T-helper 17 cell (primary cell): ENCODE results near the gene MSI2. TPM values are rescaled to one million over a fixed set of nuclear protein-coding genes. Genes with fewer than 3 reads are reported as not detected.
"Not testable (repeated sequence)": the region's sequence is repeated elsewhere in the genome, so short reads cannot be mapped to it uniquely, and the experiment has no call there.

Experiments used
- ATAC-seq: fragments of 150-1000 bp; cut with Tn5 transposase; 2 replicates; pipeline ENCODE4 v1.10.0; 2021; ENCODE audit warnings: mild to moderate bottlenecking, moderate library complexity
- DNase-seq, 3 donors: peaks; one replicate each; pipeline versions ENCODE4 v3.0.0 to v3.0.0-alpha.2; 2020 to 2021
- H3K9me3 ChIP-seq: one replicate; pipeline ENCODE4 v1.7.0; 2013; ENCODE audit warnings: low read length, mild to moderate bottlenecking; ENCODE audit not compliant: control insufficient read depth, poor library complexity, severe bottlenecking
- H3K27ac Mint-ChIP-seq: one replicate; pipeline ENCODE4 v1.8.0; 2022; ENCODE audit warnings: mild to moderate bottlenecking, moderate library complexity, mixed read lengths
- H3K27me3 Mint-ChIP-seq: one replicate; pipeline ENCODE4 v1.8.0; 2022; ENCODE audit warnings: mixed read lengths
- H3K36me3 Mint-ChIP-seq: one replicate; pipeline ENCODE4 v1.8.0; 2022; ENCODE audit warnings: low read depth, mixed read lengths
- H3K4me1 Mint-ChIP-seq: one replicate; pipeline ENCODE4 v1.8.0; 2022; ENCODE audit warnings: mild to moderate bottlenecking, mixed read lengths
- H3K4me3 Mint-ChIP-seq: one replicate; pipeline ENCODE4 v1.8.0; 2022; ENCODE audit warnings: mild to moderate bottlenecking, moderate library complexity, mixed read lengths
- total RNA-seq, 4 donors: library from RNA in 2 of 4; stranded (reverse) in 2 of 4; gene quantifications; one replicate each; pipeline ENCODE4 v1.2.3 and lab custom pipeline; 2022 to 2026

MSI2 gene
- total RNA-seq (100 to 1,000 TPM; 148 to 151 TPM), total RNA-seq (lab: John Stamatoyannopoulos, UW) (97.3 to 119 reads per million in 2 donors)

GRCh38 chr17:57255776-57256681, at the start of gene MSI2:
Gene MSI2, plus strand, starts transcription at chr17:57256523. Its CDS starts 220 bp downstream, at chr17:57256743.
- DNase-seq: peak; percentile 84 to 92 (median 89)
- Mint-ChIP-seq H3K27me3 (no peaks in the 10 kb centered on the region), H3K4me1 (peaks cover 38% of the 10 kb centered on the region)

GRCh38 chr17:57206928-57207327, 49.4 kb upstream of the MSI2 start:
- Mint-ChIP-seq H3K36me3 (no peaks in the 10 kb centered on the region), H3K4me3 (no peak overlapping the region), H3K27ac (no peak overlapping the region), H3K4me1 (peaks cover 19% of the 10 kb centered on the region), H3K27me3 (peaks cover 28% of the 10 kb centered on the region)
- peaks cover 8% of the 10 kb centered on the region for H3K9me3 ChIP-seq
- no peak for DNase-seq
- no peak for ATAC-seq

More at GRCh38 chr17:57255776-57256681, at the start of gene MSI2:
- peak; percentile 82 for ATAC-seq
- Mint-ChIP-seq H3K4me3 (peak within 1 kb of the TSS; percentile 95), H3K27ac (peak within 1 kb of the TSS; percentile 97), H3K36me3 (peaks cover 2% of the 10 kb centered on the region)
- H3K9me3 ChIP-seq: no peaks in the 10 kb centered on the region

- H3K9me3 ChIP-seq: peaks cover 8% of the 10 kb centered on the region
- DNase-seq (no peak), ATAC-seq (no peak)
- Mint-ChIP-seq H3K27me3 (peaks cover 28% of the 10 kb centered on the region), H3K4me3 (no peak overlapping the region), H3K36me3 (no peaks in the 10 kb centered on the region), H3K4me1 (peaks cover 17% of the 10 kb centered on the region), H3K27ac (no peak overlapping the region)
Measured at GRCh38 chr17:57207396-57207795, 48.9 kb upstream of the MSI2 start.

- no peak for DNase-seq
- Mint-ChIP-seq H3K36me3 (no peaks in the 10 kb centered on the region), H3K27ac (no peak overlapping the region), H3K4me1 (peaks cover 10% of the 10 kb centered on the region), H3K27me3 (peaks cover 24% of the 10 kb centered on the region), H3K4me3 (no peak overlapping the region)
- no peak for ATAC-seq
- peaks cover 8% of the 10 kb centered on the region for H3K9me3 ChIP-seq
Measured at GRCh38 chr17:57210224-57210553, 46.1 kb upstream of the MSI2 start.

- peaks cover 25% of the 10 kb centered on the region for H3K27me3 Mint-ChIP-seq
- H3K9me3 ChIP-seq: peaks cover 8% of the 10 kb centered on the region
- no peak overlapping the region for H3K27ac Mint-ChIP-seq
- peaks cover 3% of the 10 kb centered on the region for H3K36me3 Mint-ChIP-seq
- H3K4me1 Mint-ChIP-seq: peaks cover 10% of the 10 kb centered on the region
- DNase-seq: no peak
- H3K4me3 Mint-ChIP-seq: no peak overlapping the region
- no peak for ATAC-seq
Measured at GRCh38 chr17:57210972-57211411, 45.3 kb upstream of the MSI2 start.

- peaks cover 26% of the 10 kb centered on the region for H3K27me3 Mint-ChIP-seq
- DNase-seq (no peak), ATAC-seq (no peak)
- H3K27ac Mint-ChIP-seq: no peak overlapping the region
- peaks cover 10% of the 10 kb centered on the region for H3K4me1 Mint-ChIP-seq
- no peak overlapping the region for H3K4me3 Mint-ChIP-seq
- H3K9me3 ChIP-seq: peaks cover 8% of the 10 kb centered on the region
- peaks cover 3% of the 10 kb centered on the region for H3K36me3 Mint-ChIP-seq
Measured at GRCh38 chr17:57211543-57211942, 44.8 kb upstream of the MSI2 start.

GRCh38 chr17:57213180-57213825, 43.0 kb upstream of the MSI2 start:
- ATAC-seq: no peak
- no peaks in the 10 kb centered on the region for H3K9me3 ChIP-seq
- DNase-seq: no peak
- peaks cover 3% of the 10 kb centered on the region for H3K36me3 Mint-ChIP-seq
- peaks cover 39% of the 10 kb centered on the region for H3K27me3 Mint-ChIP-seq
- no peak overlapping the region for H3K27ac Mint-ChIP-seq
- no peak overlapping the region for H3K4me3 Mint-ChIP-seq
- peaks cover 10% of the 10 kb centered on the region for H3K4me1 Mint-ChIP-seq

- Mint-ChIP-seq H3K27me3 (peaks cover 49% of the 10 kb centered on the region), H3K36me3 (peaks cover 3% of the 10 kb centered on the region), H3K4me1 (peaks cover 9% of the 10 kb centered on the region), H3K27ac (no peak overlapping the region), H3K4me3 (no peak overlapping the region)
- DNase-seq: no peak
- H3K9me3 ChIP-seq: no peaks in the 10 kb centered on the region
- ATAC-seq: no peak
Measured at GRCh38 chr17:57215317-57215716, 41.0 kb upstream of the MSI2 start.

GRCh38 chr17:57221366-57222350, 34.7 kb upstream of the MSI2 start:
- no peak overlapping the region for H3K4me3 Mint-ChIP-seq
- H3K4me1 Mint-ChIP-seq: no peaks in the 10 kb centered on the region
- H3K27ac Mint-ChIP-seq: no peak overlapping the region
- DNase-seq (no peak), ATAC-seq (no peak)
- no peaks in the 10 kb centered on the region for H3K9me3 ChIP-seq
- no peaks in the 10 kb centered on the region for H3K36me3 Mint-ChIP-seq
- H3K27me3 Mint-ChIP-seq: peaks cover 23% of the 10 kb centered on the region

- H3K36me3 Mint-ChIP-seq, H3K27ac Mint-ChIP-seq, H3K4me3 Mint-ChIP-seq, H3K4me1 Mint-ChIP-seq, DNase-seq, H3K9me3 ChIP-seq, ATAC-seq: not testable (repeated sequence)
- peaks cover 19% of the 10 kb centered on the region for H3K27me3 Mint-ChIP-seq
Measured at GRCh38 chr17:57222422-57222821, 33.9 kb upstream of the MSI2 start.

GRCh38 chr17:57225127-57225526, 31.2 kb upstream of the MSI2 start:
- ATAC-seq: no peak
- peaks cover 2% of the 10 kb centered on the region for H3K4me1 Mint-ChIP-seq
- no peaks in the 10 kb centered on the region for H3K9me3 ChIP-seq
- H3K36me3 Mint-ChIP-seq: peaks cover 2% of the 10 kb centered on the region
- no peak overlapping the region for H3K4me3 Mint-ChIP-seq
- peaks cover 16% of the 10 kb centered on the region for H3K27me3 Mint-ChIP-seq
- no peak for DNase-seq
- H3K27ac Mint-ChIP-seq: no peak overlapping the region

- H3K27me3 Mint-ChIP-seq: peaks cover 24% of the 10 kb centered on the region
- ATAC-seq: no peak
- H3K27ac Mint-ChIP-seq: no peak overlapping the region
- no peaks in the 10 kb centered on the region for H3K9me3 ChIP-seq
- H3K4me3 Mint-ChIP-seq: no peak overlapping the region
- peaks cover 5% of the 10 kb centered on the region for H3K4me1 Mint-ChIP-seq
- DNase-seq: no peak
- peaks cover 2% of the 10 kb centered on the region for H3K36me3 Mint-ChIP-seq
Measured at GRCh38 chr17:57226793-57227192, 29.5 kb upstream of the MSI2 start.

- Mint-ChIP-seq H3K4me1 (peaks cover 5% of the 10 kb centered on the region), H3K36me3 (peaks cover 6% of the 10 kb centered on the region), H3K27me3 (peaks cover 41% of the 10 kb centered on the region), H3K27ac (no peak overlapping the region), H3K4me3 (no peak overlapping the region)
- no peak for ATAC-seq
- DNase-seq: no peak
- H3K9me3 ChIP-seq: no peaks in the 10 kb centered on the region
Measured at GRCh38 chr17:57228911-57229310, 27.4 kb upstream of the MSI2 start.
